Heart right ventricle (tissue), 16 donors: ENCODE results near the gene MYO3B. TPM values are rescaled to one million over a fixed set of nuclear protein-coding genes. Genes with fewer than 3 reads are reported as not detected.

Source experiments
- ATAC-seq, 8 donors: fragments of 200-7000 bp; cut with Tn5 transposase; one replicate each; pipeline ENCODE4 v1.9.1; 2020; ENCODE audit warnings: mild to moderate bottlenecking in 8 of 8, moderate library complexity in 8 of 8, moderate number of reproducible peaks in 1 of 8
- DNase-seq, 2 donors: peaks; one replicate each; pipeline ENCODE4 v3.0.0-alpha.2; 2020
- H3K27ac ChIP-seq, 10 donors: fragments of 200-600 bp; sonication (generic) in 2 of 10; one replicate each; pipeline versions ENCODE4 v1.5.0 to v1.8.0; 2020 to 2022; ENCODE audit warnings: mild to moderate bottlenecking in 3 of 10
- H3K27me3 ChIP-seq, 7 donors: fragments of 200-600 bp; one replicate each; pipeline ENCODE4 v1.8.0; 2021 to 2022; ENCODE audit warnings: mild to moderate bottlenecking in 2 of 7
- H3K36me3 ChIP-seq, 9 donors: fragments of 200-600 bp; sonication (generic) in 1 of 9; one replicate each; pipeline versions ENCODE4 v1.5.0 to v1.8.0; 2020 to 2022; ENCODE audit warnings: mild to moderate bottlenecking in 2 of 9
- H3K4me1 ChIP-seq, 9 donors: fragments of 200-600 bp; sonication (generic) in 1 of 9; one replicate each; pipeline versions ENCODE4 v1.5.0 to v1.8.0; 2020 to 2022; ENCODE audit warnings: mild to moderate bottlenecking in 4 of 9
- H3K4me3 ChIP-seq, 10 donors: fragments of 200-600 bp; sonication (generic) in 2 of 10; one replicate each; pipeline versions ENCODE4 v1.5.0 to v1.8.0; 2020 to 2022; ENCODE audit warnings: mild to moderate bottlenecking in 7 of 10, moderate library complexity in 2 of 10
- H3K9me3 ChIP-seq, 11 donors: fragments of 200-600 bp in 10 of 11; sonication (generic) in 2 of 11; one replicate each; pipeline versions ENCODE4 v1.5.0 to v1.8.0; 2013 to 2022; ENCODE audit warnings: mild to moderate bottlenecking in 2 of 11, control low read depth in 1 of 11, moderate library complexity in 1 of 11
- WGBS, 2 donors: extraction: QIAGEN DNeasy Blood & Tissue Kit; methylation state at CpG; one replicate each; pipeline ENCODE4 v1.1.7; 2013; ENCODE audit warnings: inconsistent platforms in 1 of 2; 5-methylcytosine and 5-hydroxymethylcytosine counted together
- intact Hi-C, 10 donors: fragments of 100-400 bp; cut with DNase I; formaldehyde crosslinking; loops; one replicate each; pipeline versions ENCODE4 v1.11.1 to v1.14.2; 2022
- polyA plus RNA-seq, 2 donors: library from polyadenylated mRNA; stranded (reverse); fragments of 200-250 nt; gene quantifications; one replicate each; pipeline ENCODE4 v1.2.3, GENCODE V29; 2013
- total RNA-seq, 10 donors: library from RNA; stranded (reverse); fragmentation: NEBNext Ultra II Directional in 3 of 10; extraction: Animal tissue kit (Norgen Biotek cat#: 25700) in 3 of 10; gene quantifications; one replicate each; pipeline versions ENCODE4 v1.2.1 to v1.2.4, GENCODE V29; 2021 to 2023
- TF ChIP-seq, protein P1 (sequence below), 9 donors: fragments of 200-600 bp; sonication (generic) in 2 of 9; IDR thresholded peaks; one replicate each; pipeline versions ENCODE4 v1.5.0 to v1.8.0; 2021 to 2022; ENCODE audit warnings: antibody characterized with exemption in 9 of 9, mild to moderate bottlenecking in 5 of 9, moderate library complexity in 1 of 9
- donor health status: Arrhythmogenic right ventricular cardiomyopathy.
- donor health status: ischemic (EF 13 %, LVEDD 7.1; RV severe dilation, severe dysfunction).
- donor health status: healthy with polysubstance abuse.
- donor health status: DM: no; HTN: yes; CAD: no.
- donor health status: DM: no; HTN: no; CAD: no.
- donor health status: ischemic (EF 25% LVEDD 6.9; RV normal size, moderate dysfunction).
- donor health status: ischemic (EF 25% LVEDD 5.7; RV mildly dilated, moderate dysfunction).
- donor health status: healthy.
- donor health status: DM: yes; HTN: yes; CAD: no.
- donor health status: Ischemic cardiomyopathy.
- donor health status: ischemic (EF 35%, LVEDD 5.7; RV mildly dilated, moderate dysfunction).
- donor health status: nonischemic (EF 11% LVEDD 7.7; RV severe dilation, severe dysfunction).
- donor health status: DM: yes; HTN: yes; CAD: no.
- donor health status: PGD.
- donor health status: ischemic (EF 29% LVEDD 5.4; RV normal size, mild dysfunction).
- donor health status: nonischemic (EF 23%, LVEDD 6.1; RV moderate dilation, normal function).

The MYO3B gene
- total and polyA plus RNA-seq, 12 donors, result 0.05 to 0.21 (median 0.09) TPM; not detected in 8

- Histone ChIP-seq H3K4me1 (no peaks in the 10 kb centered on the region), H3K36me3 (no peaks in the 10 kb centered on the region), H3K27ac (no peak overlapping the region), H3K4me3 (no peak overlapping the region), H3K9me3 (peaks cover 0 to 14% (median 0%) of the 10 kb centered on the region in 11 donors), H3K27me3 (no peaks in the 10 kb centered on the region)
- no peak for DNase-seq
- 99 to 100% methylated on average over 1 of the region's 1 CpG for WGBS, 2 donors
- intact Hi-C loops, result no loop called here
- TF ChIP-seq, protein P1, sequence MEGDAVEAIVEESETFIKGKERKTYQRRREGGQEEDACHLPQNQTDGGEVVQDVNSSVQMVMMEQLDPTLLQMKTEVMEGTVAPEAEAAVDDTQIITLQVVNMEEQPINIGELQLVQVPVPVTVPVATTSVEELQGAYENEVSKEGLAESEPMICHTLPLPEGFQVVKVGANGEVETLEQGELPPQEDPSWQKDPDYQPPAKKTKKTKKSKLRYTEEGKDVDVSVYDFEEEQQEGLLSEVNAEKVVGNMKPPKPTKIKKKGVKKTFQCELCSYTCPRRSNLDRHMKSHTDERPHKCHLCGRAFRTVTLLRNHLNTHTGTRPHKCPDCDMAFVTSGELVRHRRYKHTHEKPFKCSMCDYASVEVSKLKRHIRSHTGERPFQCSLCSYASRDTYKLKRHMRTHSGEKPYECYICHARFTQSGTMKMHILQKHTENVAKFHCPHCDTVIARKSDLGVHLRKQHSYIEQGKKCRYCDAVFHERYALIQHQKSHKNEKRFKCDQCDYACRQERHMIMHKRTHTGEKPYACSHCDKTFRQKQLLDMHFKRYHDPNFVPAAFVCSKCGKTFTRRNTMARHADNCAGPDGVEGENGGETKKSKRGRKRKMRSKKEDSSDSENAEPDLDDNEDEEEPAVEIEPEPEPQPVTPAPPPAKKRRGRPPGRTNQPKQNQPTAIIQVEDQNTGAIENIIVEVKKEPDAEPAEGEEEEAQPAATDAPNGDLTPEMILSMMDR (IDR thresholded peaks at IDR 0.05), result no peak
- no peak for ATAC-seq
These were observed 106.3 kb downstream of the MYO3B start for GRCh38 chr2:170284205-170284604.

DNA sequence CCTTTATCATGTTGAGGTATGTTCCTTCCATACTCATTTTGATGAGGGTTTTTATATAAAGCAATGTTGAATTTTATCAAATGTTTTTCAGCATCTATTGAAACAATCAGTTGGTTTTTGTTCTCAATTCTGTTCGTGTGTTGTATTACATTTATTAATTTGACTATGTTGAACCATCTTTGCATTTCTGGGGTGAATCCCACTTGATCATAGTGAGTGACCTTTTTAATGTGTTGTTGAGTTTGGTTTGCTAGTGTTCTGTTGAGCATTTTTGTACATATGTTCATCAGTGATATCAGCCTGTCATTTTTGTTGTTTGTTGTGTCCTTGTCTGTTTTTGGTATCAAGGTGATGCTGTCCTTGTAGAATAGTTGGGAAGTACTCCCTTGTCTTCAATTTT is 110.9 kb downstream of the MYO3B start:
- WGBS, 2 donors, result 72 to 74% methylated on average over 1 of the region's 1 CpG
- Histone ChIP-seq H3K4me3 (no peak overlapping the region), H3K27me3 (peaks cover 0 to 3% (median 0%) of the 10 kb centered on the region in 7 donors), H3K36me3 (no peaks in the 10 kb centered on the region), H3K4me1 (no peaks in the 10 kb centered on the region), H3K27ac (no peak overlapping the region), H3K9me3 (peaks cover 0 to 29% (median 6%) of the 10 kb centered on the region in 11 donors)
- ATAC-seq, result no peak
- TF ChIP-seq, protein P1 (IDR thresholded peaks at IDR 0.05), result no peak
- intact Hi-C loops, result no loop called here
- DNase-seq, result no peak

DNA sequence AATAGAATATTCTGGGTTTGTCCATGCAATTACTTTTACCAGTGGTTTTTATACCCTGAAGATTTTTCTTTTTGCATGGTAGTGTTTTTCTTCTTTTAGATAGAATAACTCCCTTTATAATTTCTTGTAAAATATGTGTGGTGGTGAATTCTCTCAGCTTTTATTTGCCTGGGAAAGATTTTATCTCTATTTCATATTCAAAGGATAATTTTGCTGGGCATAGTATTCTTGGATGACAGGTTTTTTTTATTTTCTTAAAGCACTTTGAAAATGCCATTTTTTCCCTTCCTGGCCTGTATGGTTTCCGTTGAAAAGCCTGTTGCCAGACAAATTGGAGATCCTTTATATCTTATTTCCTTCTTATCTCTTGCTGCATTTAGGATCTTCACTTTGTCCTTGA is 113.5 kb downstream of the MYO3B start:
- Histone ChIP-seq H3K4me1 (no peaks in the 10 kb centered on the region), H3K9me3 (peaks cover 0 to 44% (median 6%) of the 10 kb centered on the region in 11 donors), H3K27ac (no peak overlapping the region), H3K4me3 (no peak overlapping the region), H3K36me3 (no peaks in the 10 kb centered on the region), H3K27me3 (peaks cover 0 to 4% (median 0%) of the 10 kb centered on the region in 7 donors)
- no peak for ATAC-seq
- WGBS, 2 donors, result 71 to 79% methylated on average over 1 of the region's 1 CpG
- no peak for DNase-seq
- TF ChIP-seq, protein P1 (IDR thresholded peaks at IDR 0.05), result no peak
- intact Hi-C loops, result no loop called here

GRCh38 chr2:170292415-170292814 is 114.5 kb downstream of the MYO3B start:
- intact Hi-C loops, result no loop called here
- Histone ChIP-seq H3K27ac (no peak overlapping the region), H3K4me1 (no peaks in the 10 kb centered on the region), H3K36me3 (no peaks in the 10 kb centered on the region), H3K9me3 (peaks cover 0 to 40% (median 6%) of the 10 kb centered on the region in 11 donors), H3K4me3 (no peak overlapping the region), H3K27me3 (peaks cover 0 to 4% (median 0%) of the 10 kb centered on the region in 7 donors)
- DNase-seq (no peak), ATAC-seq (no peak)
- 56 to 85% methylated on average over 3 of the region's 3 CpGs for WGBS, 2 donors
- TF ChIP-seq, protein P1 (IDR thresholded peaks at IDR 0.05), result no peak
